Stimulated activated effector memory CD8-positive, alpha-beta T cell treated with anti-CD3 and anti-CD28 coated beads, Interleukin-12 subunit alpha, Interleukin-12 subunit beta, amount 100 ng/mL, for 72 hours (primary cell): ENCODE results near the gene AP1G2.
"Not testable (repeated sequence)": the region's sequence is repeated elsewhere in the genome, so short reads cannot be mapped to it uniquely, and the experiment has no call there.

Source experiments
- ATAC-seq: fragments of 150-1000 bp; cut with Tn5 transposase; 2 replicates; pipeline ENCODE4 v1.10.0; 2021
- DNase-seq, 2 donors: peaks; one replicate each; pipeline ENCODE4 v3.0.0; 2021 to 2022; ENCODE audit warnings: low spot score in 2 of 2
- H3K27ac Mint-ChIP-seq: one replicate; pipeline ENCODE4 v1.8.0; 2022; ENCODE audit warnings: mild to moderate bottlenecking, mixed read lengths
- H3K36me3 Mint-ChIP-seq: one replicate; pipeline ENCODE4 v1.8.0; 2022; ENCODE audit warnings: mild to moderate bottlenecking, mixed read lengths
- H3K4me1 Mint-ChIP-seq: one replicate; pipeline ENCODE4 v1.8.0; 2022; ENCODE audit warnings: mixed read lengths
- H3K4me3 Mint-ChIP-seq: one replicate; pipeline ENCODE4 v1.8.0; 2022; ENCODE audit warnings: mild to moderate bottlenecking, mixed read lengths
- H3K9me3 Mint-ChIP-seq: one replicate; pipeline ENCODE4 v1.8.0; 2022; ENCODE audit warnings: mixed read lengths

Gene AP1G2

GRCh38 chr14:23603103-23603502, 35.5 kb upstream of the AP1G2 start:
- H3K27ac Mint-ChIP-seq = peak overlapping the region; percentile 63
- ATAC-seq (no peak), DNase-seq (no peak)
- peaks cover 40% of the 10 kb centered on the region for H3K4me1 Mint-ChIP-seq
- H3K36me3 Mint-ChIP-seq = no peaks in the 10 kb centered on the region
- peaks cover 3% of the 10 kb centered on the region for H3K9me3 Mint-ChIP-seq
- no peak overlapping the region for H3K4me3 Mint-ChIP-seq

- peaks cover 3% of the 10 kb centered on the region for H3K9me3 Mint-ChIP-seq
- no peaks in the 10 kb centered on the region for H3K36me3 Mint-ChIP-seq
- DNase-seq (no peak), ATAC-seq (no peak)
- H3K27ac Mint-ChIP-seq = peak overlapping the region; percentile 63
- H3K4me1 Mint-ChIP-seq = peaks cover 38% of the 10 kb centered on the region
- H3K4me3 Mint-ChIP-seq = no peak overlapping the region
Measured at GRCh38 chr14:23602181-23603095, 34.8 kb upstream of the AP1G2 start.

- ATAC-seq = no peak
- peaks cover 3% of the 10 kb centered on the region for H3K9me3 Mint-ChIP-seq
Measured at GRCh38 chr14:23601845-23602180, 34.2 kb upstream of the AP1G2 start.

GRCh38 chr14:23601424-23601823, 33.8 kb upstream of the AP1G2 start:
- DNase-seq = no peak

More at GRCh38 chr14:23601845-23602180, 34.2 kb upstream of the AP1G2 start:
- Mint-ChIP-seq H3K36me3 (no peaks in the 10 kb centered on the region), H3K27ac (peak overlapping the region; percentile 63), H3K4me3 (no peak overlapping the region), H3K4me1 (peaks cover 32% of the 10 kb centered on the region)
- DNase-seq = no peak

GRCh38 chr14:23600806-23601205, 33.2 kb upstream of the AP1G2 start:
- H3K36me3 Mint-ChIP-seq = no peaks in the 10 kb centered on the region
- peaks cover 23% of the 10 kb centered on the region for H3K4me1 Mint-ChIP-seq
- no peak for ATAC-seq
- H3K4me3 Mint-ChIP-seq = no peak overlapping the region
- no peak overlapping the region for H3K27ac Mint-ChIP-seq
- H3K9me3 Mint-ChIP-seq = peaks cover 3% of the 10 kb centered on the region
- no peak for DNase-seq

More at GRCh38 chr14:23601424-23601823, 33.8 kb upstream of the AP1G2 start:
- Mint-ChIP-seq H3K9me3 (peaks cover 3% of the 10 kb centered on the region), H3K4me3 (no peak overlapping the region), H3K36me3 (no peaks in the 10 kb centered on the region), H3K4me1 (peaks cover 28% of the 10 kb centered on the region), H3K27ac (peak overlapping the region; percentile 63)
- ATAC-seq = no peak

GRCh38 chr14:23600322-23600707, 32.7 kb upstream of the AP1G2 start:
- DNase-seq (no peak), ATAC-seq (no peak)
- H3K36me3 Mint-ChIP-seq = no peaks in the 10 kb centered on the region
- H3K9me3 Mint-ChIP-seq = peaks cover 3% of the 10 kb centered on the region
- peaks cover 18% of the 10 kb centered on the region for H3K4me1 Mint-ChIP-seq
- H3K4me3 Mint-ChIP-seq = no peak overlapping the region
- peak overlapping the region; percentile 3 for H3K27ac Mint-ChIP-seq

- H3K4me1 Mint-ChIP-seq, DNase-seq, H3K4me3 Mint-ChIP-seq, H3K9me3 Mint-ChIP-seq, H3K36me3 Mint-ChIP-seq, ATAC-seq, H3K27ac Mint-ChIP-seq: not testable (repeated sequence)
Measured at GRCh38 chr14:23594191-23594590, 26.6 kb upstream of the AP1G2 start.

GRCh38 chr14:23590198-23590597, 22.6 kb upstream of the AP1G2 start:
- no peaks in the 10 kb centered on the region for H3K36me3 Mint-ChIP-seq

GRCh38 chr14:23589606-23590005, 22.0 kb upstream of the AP1G2 start:
- H3K4me3 Mint-ChIP-seq = no peak overlapping the region
- H3K36me3 Mint-ChIP-seq = no peaks in the 10 kb centered on the region
- peaks cover 12% of the 10 kb centered on the region for H3K4me1 Mint-ChIP-seq
- no peaks in the 10 kb centered on the region for H3K9me3 Mint-ChIP-seq
- no peak for DNase-seq
- H3K27ac Mint-ChIP-seq = peak overlapping the region; percentile 17
- ATAC-seq = no peak

More at GRCh38 chr14:23590198-23590597, 22.6 kb upstream of the AP1G2 start:
- Mint-ChIP-seq H3K4me3 (no peak overlapping the region), H3K9me3 (no peaks in the 10 kb centered on the region), H3K27ac (no peak overlapping the region), H3K4me1 (peaks cover 12% of the 10 kb centered on the region)
- no peak for DNase-seq
- no peak for ATAC-seq

- Mint-ChIP-seq H3K4me1 (peaks cover 12% of the 10 kb centered on the region), H3K4me3 (no peak overlapping the region), H3K36me3 (no peaks in the 10 kb centered on the region), H3K27ac (peak overlapping the region; percentile 17), H3K9me3 (no peaks in the 10 kb centered on the region)
- ATAC-seq (peak; percentile 99), DNase-seq (peak; percentile 78 to 90)
Measured at GRCh38 chr14:23588884-23589598, 21.4 kb upstream of the AP1G2 start.

GRCh38 chr14:23584527-23585203, 17.1 kb upstream of the AP1G2 start:
- H3K36me3 Mint-ChIP-seq, H3K27ac Mint-ChIP-seq, DNase-seq, H3K4me3 Mint-ChIP-seq, ATAC-seq, H3K9me3 Mint-ChIP-seq: not testable (repeated sequence)
- peaks cover 11% of the 10 kb centered on the region for H3K4me1 Mint-ChIP-seq

- H3K4me3 Mint-ChIP-seq, DNase-seq, H3K36me3 Mint-ChIP-seq, H3K9me3 Mint-ChIP-seq, H3K4me1 Mint-ChIP-seq, H3K27ac Mint-ChIP-seq, ATAC-seq: not testable (repeated sequence)
Measured at GRCh38 chr14:23583761-23584526, 16.4 kb upstream of the AP1G2 start.

GRCh38 chr14:23582906-23583760, 15.5 kb upstream of the AP1G2 start:
- Mint-ChIP-seq H3K36me3 (no peaks in the 10 kb centered on the region), H3K4me1 (peaks cover 9% of the 10 kb centered on the region), H3K4me3 (no peak overlapping the region), H3K9me3 (no peaks in the 10 kb centered on the region), H3K27ac (no peak overlapping the region)
- DNase-seq (no peak), ATAC-seq (no peak)

GRCh38 chr14:23580948-23581281, 13.3 kb upstream of the AP1G2 start:
- no peaks in the 10 kb centered on the region for H3K9me3 Mint-ChIP-seq
- ATAC-seq (no peak), DNase-seq (no peak)
- H3K36me3 Mint-ChIP-seq = no peaks in the 10 kb centered on the region
- no peak overlapping the region for H3K27ac Mint-ChIP-seq
- H3K4me1 Mint-ChIP-seq = peaks cover 20% of the 10 kb centered on the region
- H3K4me3 Mint-ChIP-seq = no peak overlapping the region
